Astrocyte of the cerebellum (primary cell): ENCODE measurements around the gene MTHFD2.
A peak's percentile ranks its signal among the peaks of the same experiment; 100 is the strongest.

Experiments
- DNase-seq: peaks from one replicate; pipeline ENCODE4 v3.0.0-alpha.2; 2011; ENCODE audit warnings: low read depth
- H3K4me3 ChIP-seq: 2 replicates; pipeline ENCODE4 v1.5.1; 2011; ENCODE audit warnings: mild to moderate bottlenecking, low read depth, low read length, moderate library complexity
- CTCF ChIP-seq: IDR thresholded peaks from 2 replicates; pipeline ENCODE4 v1.5.1; 2012; ENCODE audit warnings: low read length, low read depth, moderate library complexity, mild to moderate bottlenecking; ENCODE audit errors: missing control alignments
- in situ Hi-C: cut with HindIII; loops from 2 replicates; pipeline ENCODE4 v1.10.0; 2017; ENCODE audit warnings: low sequenced_read_pairs

Gene MTHFD2

GRCh38 chr2:74249406-74250122, 51.1 kb downstream of the MTHFD2 start:
- H3K4me3 ChIP-seq = no peak overlapping the region
- TF ChIP-seq CTCF = no peak
- in situ Hi-C loops = no loop called here
- no peak for DNase-seq

GRCh38 chr2:74250189-74250631, 51.8 kb downstream of the MTHFD2 start:
- in situ Hi-C loops = no loop called here
- DNase-seq = peak; percentile 16
- peak; percentile 79 for TF ChIP-seq CTCF
- H3K4me3 ChIP-seq = no peak overlapping the region

GRCh38 chr2:74252036-74252435, 53.6 kb downstream of the MTHFD2 start:
- in situ Hi-C loops = no loop called here
- no peak for DNase-seq
- no peak for TF ChIP-seq CTCF
- no peak overlapping the region for H3K4me3 ChIP-seq

GRCh38 chr2:74252862-74253261, 54.4 kb downstream of the MTHFD2 start:
- in situ Hi-C loops = no loop called here
- H3K4me3 ChIP-seq = no peak overlapping the region
- TF ChIP-seq CTCF = no peak
- DNase-seq = no peak

- no peak overlapping the region for H3K4me3 ChIP-seq
- DNase-seq = no peak
- in situ Hi-C loops = no loop called here
- no peak for TF ChIP-seq CTCF
These were observed 55.0 kb downstream of the MTHFD2 start for GRCh38 chr2:74253306-74253970.

GRCh38 chr2:74253971-74254310, 55.5 kb downstream of the MTHFD2 start:
- TF ChIP-seq CTCF = no peak
- in situ Hi-C loops = no loop called here
- no peak for DNase-seq
- no peak overlapping the region for H3K4me3 ChIP-seq
